Measurements from ENCODE around the gene ARHGAP27.

The ARHGAP27 gene

GRCh38 chr17:45429339-45430005 lies 3.2 kb downstream of the ARHGAP27 start:
- no peak for DNase-seq

DNA sequence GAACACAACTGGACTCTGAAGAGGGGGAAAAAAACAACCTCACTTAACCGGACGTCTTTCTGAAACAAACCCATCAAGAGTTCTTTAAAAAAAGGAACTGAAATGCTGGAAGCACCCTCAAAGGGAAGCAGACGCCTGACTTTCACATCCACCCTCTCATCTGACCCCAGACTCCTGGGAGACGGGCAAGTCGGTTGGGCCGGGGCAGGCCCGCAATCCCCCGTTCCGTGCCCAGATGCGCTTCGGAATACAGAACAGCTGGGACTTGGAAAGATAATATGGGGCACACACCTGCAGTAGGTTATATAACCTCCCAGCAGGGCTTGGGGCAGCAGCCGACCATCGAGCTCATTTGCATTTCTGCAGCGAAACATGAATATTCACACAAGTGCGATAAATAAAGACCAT lies 3.7 kb downstream of the ARHGAP27 start:
- no peak for DNase-seq

DNA sequence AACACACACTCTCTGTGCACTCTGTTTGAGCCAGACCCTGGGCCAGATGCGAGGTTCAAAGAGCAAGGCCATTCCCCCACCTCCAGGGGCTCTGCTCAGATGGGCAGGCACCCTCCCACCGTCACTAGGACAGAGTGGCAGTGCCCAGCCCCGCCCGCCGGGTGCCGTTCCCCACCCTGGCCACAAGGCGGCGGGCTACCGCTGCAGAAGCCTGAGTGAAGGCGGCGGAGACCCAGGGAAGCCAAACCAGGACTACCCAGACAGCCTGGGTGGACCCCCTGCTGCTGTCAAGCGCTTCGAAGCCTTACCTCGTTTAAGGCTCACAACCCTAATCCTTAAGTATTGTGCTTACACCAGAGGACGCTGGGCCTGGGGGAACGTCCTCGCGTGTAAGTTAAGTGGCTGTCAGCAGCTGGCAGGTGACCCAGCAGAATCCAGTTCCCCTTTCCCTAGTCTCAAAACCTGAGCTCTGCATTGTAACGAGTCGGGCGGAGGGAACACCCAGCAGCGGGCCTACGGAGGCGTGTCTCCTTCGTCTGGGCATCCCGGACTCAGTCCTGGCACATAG lies 4.5 kb downstream of the ARHGAP27 start:
- peak; percentile 76 for DNase-seq

DNA sequence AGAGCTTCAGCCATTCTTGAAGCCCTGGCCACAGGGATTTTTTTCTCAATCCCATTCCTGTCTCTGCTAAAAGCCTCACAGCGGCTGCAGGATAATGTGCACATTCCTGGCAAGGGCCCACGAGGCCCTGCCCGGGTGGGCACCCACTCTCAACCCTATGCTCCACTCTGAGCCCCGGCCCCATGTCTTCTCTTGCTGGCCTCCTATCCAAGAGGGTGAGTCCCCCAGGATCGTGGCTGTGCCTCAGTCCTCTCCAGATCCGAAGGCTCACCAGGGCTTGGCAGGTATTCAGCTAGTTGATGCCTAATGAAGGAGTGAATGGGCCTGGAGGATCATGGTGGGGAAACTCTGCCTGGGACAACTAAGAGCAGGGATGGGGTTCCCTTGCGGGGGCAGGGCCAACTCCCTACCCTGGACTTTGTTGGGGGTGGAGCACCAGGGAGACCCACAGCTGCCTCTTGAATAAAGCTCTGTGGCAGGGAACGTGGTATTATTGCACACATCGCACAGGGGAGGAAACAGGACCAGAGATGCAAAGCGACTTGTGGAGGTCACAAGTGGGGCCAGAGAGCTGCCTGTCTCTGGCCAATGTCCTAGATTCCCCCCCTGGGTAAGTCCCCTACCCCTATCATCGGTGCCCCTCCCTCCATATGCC lies 5.4 kb downstream of the ARHGAP27 start:
- no peak for DNase-seq

DNA sequence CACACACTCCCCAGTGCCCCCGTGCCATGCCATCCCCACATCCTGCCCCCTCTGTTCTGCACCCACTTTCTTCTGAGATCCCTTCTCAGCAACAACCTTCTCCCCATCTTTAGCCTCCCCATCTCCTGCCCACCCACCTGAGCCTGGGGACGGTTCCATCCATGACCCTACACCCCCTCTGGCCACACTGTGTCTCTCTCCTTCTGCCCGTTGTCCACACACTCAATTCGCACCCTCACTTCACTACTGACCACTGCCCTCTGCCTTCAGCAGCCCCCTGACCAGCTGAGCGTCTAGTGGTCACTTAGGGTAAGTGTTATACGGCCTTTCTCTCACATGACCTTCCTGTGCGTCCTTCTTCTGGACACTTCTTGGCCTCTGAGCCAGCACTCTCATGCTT lies 6.1 kb downstream of the ARHGAP27 start:
- DNase-seq, result no peak

- no peak for DNase-seq
Measured at GRCh38 chr17:45425984-45426413, 6.7 kb downstream of the ARHGAP27 start.

GRCh38 chr17:45425125-45425983 lies 7.3 kb downstream of the ARHGAP27 start:
- no peak for DNase-seq

- no peak for DNase-seq
Measured at GRCh38 chr17:45424769-45425124, 7.9 kb downstream of the ARHGAP27 start.

DNA sequence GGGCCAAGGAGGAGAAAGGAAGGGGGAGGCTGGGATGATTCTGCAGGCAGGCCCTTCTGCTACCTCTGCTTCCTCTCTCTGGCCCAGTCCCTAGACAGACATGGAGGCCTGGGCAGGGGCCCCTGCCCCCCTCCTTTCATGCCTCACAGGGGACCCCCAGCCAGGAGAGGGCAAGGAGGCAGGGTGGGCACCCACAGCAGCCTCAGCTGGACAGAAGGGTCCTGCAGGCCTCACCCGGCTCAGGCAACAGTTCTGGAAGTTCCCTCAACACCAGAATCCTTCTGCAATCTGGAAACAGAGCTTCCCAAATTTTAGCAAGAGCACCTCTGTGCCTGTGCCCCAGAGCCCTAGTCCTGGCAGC lies 8.7 kb downstream of the ARHGAP27 start:
- DNase-seq, result no peak

DNA sequence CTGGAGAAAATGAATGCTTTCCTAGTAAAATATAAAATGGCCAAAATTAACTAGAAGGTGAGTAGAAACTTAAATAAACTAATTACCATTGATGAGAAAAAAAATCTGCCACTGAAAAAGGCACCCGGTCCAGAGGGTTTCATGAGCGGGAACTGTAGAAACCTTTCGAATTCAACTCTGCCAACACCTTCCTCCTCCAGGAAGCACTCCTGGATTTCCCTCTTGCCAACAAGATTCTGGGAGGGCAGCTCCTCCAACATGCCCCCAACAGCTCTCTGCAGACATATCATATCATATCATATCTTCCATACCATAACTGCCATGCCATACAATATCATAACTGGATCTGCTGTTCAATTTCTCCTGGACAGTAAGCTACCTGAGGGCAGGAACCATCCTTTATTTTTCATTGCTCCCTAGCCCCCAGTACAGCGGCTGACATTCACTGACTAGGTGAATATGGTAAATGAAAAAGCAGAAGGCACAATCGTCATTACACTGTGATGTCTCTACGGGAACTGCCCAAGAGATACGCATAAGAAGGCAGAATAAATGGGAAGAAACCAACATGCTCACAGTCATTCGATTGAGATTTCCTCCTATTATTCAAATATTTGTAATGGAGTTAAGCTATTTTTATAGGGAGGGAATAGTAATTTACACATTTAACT lies 9.2 kb downstream of the ARHGAP27 start:
- no peak for DNase-seq

DNA sequence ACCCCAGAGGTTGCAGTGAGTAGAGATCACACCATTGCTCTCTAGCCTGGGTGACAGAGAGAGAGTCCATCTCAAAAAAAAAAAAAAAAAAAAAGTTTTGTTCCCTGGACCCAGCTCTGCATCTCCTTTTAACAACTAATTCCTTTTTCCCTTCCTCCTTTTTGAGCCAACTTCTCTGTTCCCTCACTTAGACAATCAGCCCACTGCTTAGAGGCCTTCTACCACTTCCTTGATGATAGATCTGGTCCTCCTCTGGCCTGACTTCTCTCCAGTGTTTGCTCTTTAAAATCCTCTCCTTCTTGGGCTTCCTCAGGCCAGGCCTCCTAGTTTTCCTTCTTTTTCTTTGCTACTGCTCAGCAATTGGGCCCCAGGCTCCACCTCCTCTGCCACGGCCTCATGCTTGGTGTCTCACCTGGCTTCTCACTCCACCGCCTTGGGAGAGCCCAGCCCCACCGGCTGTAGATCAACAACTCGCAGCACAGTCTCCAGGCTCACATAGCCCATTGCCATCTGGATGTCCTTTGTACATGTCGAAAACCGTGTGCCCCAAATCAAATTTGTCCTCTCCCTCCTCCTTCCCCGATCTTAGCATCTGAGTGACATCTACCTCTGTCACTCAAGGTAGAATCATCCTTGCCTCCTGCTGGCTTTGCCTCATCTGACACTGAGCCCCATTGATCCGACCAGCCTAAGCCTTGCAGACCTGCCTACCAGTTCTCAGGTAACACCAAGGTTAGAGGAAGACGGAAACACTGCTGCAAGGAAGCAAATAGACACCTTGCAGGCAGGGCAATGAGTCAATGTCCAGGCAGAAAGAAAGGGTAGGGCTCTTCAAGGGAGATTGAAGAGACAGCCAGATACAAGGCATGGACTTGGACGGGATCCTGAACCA lies 17.4 kb downstream of the ARHGAP27 start:
- DNase-seq, result no peak

DNA sequence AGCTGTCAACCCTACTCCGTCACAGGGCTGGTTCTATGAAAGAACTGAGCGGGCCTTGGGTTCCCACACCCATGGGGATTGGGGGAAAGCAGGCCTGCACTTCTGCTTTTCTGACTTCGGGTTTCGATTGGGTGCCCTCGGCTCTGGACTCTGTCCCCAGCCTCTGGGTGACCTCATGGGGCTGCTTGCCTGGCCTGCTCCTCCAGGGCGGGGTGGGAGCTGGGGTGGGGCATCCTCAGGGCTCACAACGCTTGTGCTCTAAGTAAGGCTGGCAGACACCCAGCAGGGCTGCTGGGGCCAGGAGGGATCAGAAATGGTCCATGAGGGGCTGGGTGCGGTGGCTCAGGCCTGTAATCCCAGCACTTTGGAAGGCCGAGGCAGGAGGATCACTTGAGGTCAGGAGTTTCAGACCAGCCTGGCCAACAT lies 19.2 kb downstream of the ARHGAP27 start:
- no peak for DNase-seq

- no peak for DNase-seq
Measured at GRCh38 chr17:45411348-45412105, 21.1 kb downstream of the ARHGAP27 start.

GRCh38 chr17:45410144-45411091 lies 22.3 kb downstream of the ARHGAP27 start:
- peak; percentile 61 for DNase-seq

DNA sequence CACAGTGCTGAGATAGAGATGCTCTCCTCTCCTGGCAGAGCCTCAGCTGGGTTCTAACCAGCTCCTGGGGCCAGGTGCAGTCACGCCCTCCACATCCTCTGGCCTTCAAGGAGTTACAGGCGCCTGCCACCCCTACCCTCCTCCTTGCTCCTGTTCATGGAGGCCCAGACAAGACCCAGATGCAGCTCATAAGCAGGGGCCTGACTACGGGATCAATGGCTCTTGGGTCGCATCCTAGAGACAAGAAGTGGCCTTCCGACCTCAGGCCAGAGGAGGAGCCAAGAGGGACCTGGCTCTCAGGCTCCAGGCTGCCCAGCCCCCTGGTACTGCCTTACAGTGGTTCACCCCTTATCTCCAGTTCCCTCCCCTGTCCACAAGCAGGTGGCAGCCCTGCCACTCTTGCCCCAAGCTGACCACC lies 23.0 kb downstream of the ARHGAP27 start:
- no peak for DNase-seq

DNA sequence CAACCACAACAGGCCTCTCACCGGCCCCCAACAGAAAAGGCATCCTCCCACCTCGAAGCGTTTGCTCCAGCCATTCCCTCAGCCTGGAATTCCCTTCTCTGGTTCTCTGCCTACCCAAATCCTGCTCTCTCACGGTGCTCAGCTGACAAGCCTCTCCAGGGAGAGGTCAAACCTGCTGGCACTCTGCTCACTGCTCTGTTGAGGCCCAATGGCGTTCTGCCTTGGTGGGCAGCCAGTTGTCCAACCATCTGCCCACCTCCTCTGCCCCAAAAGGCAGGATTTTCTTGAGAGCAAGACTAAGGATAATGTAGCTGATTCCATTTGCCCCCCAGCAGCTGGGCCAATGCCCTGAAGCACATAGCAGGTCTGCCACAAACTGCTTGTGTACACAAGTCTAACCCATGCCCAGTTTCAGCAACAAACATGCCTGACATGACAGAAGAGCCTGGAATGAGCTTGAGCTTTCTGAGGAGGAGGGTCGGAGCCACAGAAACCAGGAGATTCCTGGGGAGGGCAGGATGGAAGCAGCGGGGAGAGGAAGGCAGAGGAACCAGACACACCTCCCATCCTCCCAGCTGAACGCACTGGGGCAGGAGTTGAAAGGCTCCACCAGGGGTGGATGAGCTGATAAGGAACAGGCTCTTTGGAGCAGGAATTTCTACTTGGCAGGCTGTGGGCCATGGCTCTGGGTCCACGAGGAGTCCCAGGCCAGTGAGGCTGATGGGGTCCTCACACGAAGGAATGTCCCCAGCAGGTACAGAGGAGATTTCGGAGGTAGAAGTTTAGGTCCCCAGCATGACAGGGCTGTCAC lies 23.9 kb downstream of the ARHGAP27 start:
- no peak for DNase-seq

- no peak for DNase-seq
Measured at GRCh38 chr17:45406107-45406506, 26.6 kb downstream of the ARHGAP27 start.

- DNase-seq, result no peak
Measured at GRCh38 chr17:45405250-45406086, 27.2 kb downstream of the ARHGAP27 start.
